Sigmoid colon (tissue), 7 donors: Measurements from ENCODE around the gene HOXD1. TPM values are rescaled to one million over a fixed set of nuclear protein-coding genes. Genes with fewer than 3 reads are reported as not detected.
A peak's percentile ranks its signal among the peaks of the same experiment; 100 is the strongest.

ENCODE experiments used
- DNase-seq: peaks from one replicate; pipeline ENCODE4 v3.0.0-alpha.2; 2019
- H3K27ac ChIP-seq, 4 donors: fragments of 200-600 bp; sonication (generic); one replicate each; pipeline ENCODE4 v1.5.1; 2016 to 2019; ENCODE audit warnings: mild to moderate bottlenecking in 1 of 4
- H3K27me3 ChIP-seq, 3 donors: fragments of 200-600 bp; sonication (generic); one replicate each; pipeline ENCODE4 v1.5.1; 2019; ENCODE audit warnings: mild to moderate bottlenecking in 1 of 3
- H3K36me3 ChIP-seq, 4 donors: fragments of 200-600 bp; sonication (generic); one replicate each; pipeline ENCODE4 v1.5.1; 2016 to 2019
- H3K4me1 ChIP-seq, 4 donors: fragments of 200-600 bp; sonication (generic); one replicate each; pipeline ENCODE4 v1.5.1; 2017 to 2019
- H3K4me3 ChIP-seq, 4 donors: fragments of 200-600 bp; sonication (generic); one replicate each; pipeline ENCODE4 v1.5.1; 2017 to 2019; ENCODE audit warnings: mild to moderate bottlenecking in 2 of 4, moderate library complexity in 1 of 4
- H3K9me3 ChIP-seq, 4 donors: fragments of 200-600 bp in 3 of 4; sonication (generic) in 3 of 4; one replicate each; pipeline versions ENCODE4 v1.5.1 to v1.6.1; 2013 to 2019
- EP300 ChIP-seq, 4 donors: sonication (generic); formaldehyde crosslinking; IDR thresholded peaks; one replicate each; pipeline ENCODE4 v1.6.1; 2017; ENCODE audit warnings: antibody characterized with exemption in 4 of 4
- POLR2A ChIP-seq, 2 donors: fragments of 450-650 bp; IDR thresholded peaks; one replicate each; pipeline ENCODE4 v1.6.1; 2016; ENCODE audit warnings: antibody characterized with exemption in 2 of 2, mild to moderate bottlenecking in 2 of 2, moderate library complexity in 2 of 2
- POLR2AphosphoS5 ChIP-seq, 4 donors: sonication (generic); formaldehyde crosslinking; IDR thresholded peaks; one replicate each; pipeline ENCODE4 v1.6.1; 2017; ENCODE audit warnings: antibody characterized with exemption in 4 of 4
- WGBS, 2 donors: extraction: QIAGEN DNeasy Blood & Tissue Kit; methylation state at CpG; one replicate each; pipeline ENCODE4 v1.1.7; 2013; 5-methylcytosine and 5-hydroxymethylcytosine counted together
- intact Hi-C: fragments of 100-400 bp; cut with DNase I; formaldehyde crosslinking; loops from one replicate; pipeline ENCODE4 v1.15.1; 2023
- polyA plus RNA-seq, 3 donors: library from polyadenylated mRNA; stranded (reverse); fragments of 200-250 nt; gene quantifications; one replicate each; pipeline ENCODE4 v1.2.3, GENCODE V29; 2013
- total RNA-seq, 4 donors: library from RNA; depleted of rRNA; stranded (reverse); fragments of >200 nt; gene quantifications; one replicate each; pipeline ENCODE4 v1.1.0, GENCODE V29; 2016
- TF ChIP-seq, protein P1 (sequence below), 4 experiments: fragments of 450-650 bp in 3 of 4; fragments of 200-600 bp in 1 of 4; IDR thresholded peaks; one replicate each; pipeline ENCODE4 v1.5.1; 2016 to 2019; ENCODE audit warnings: antibody characterized with exemption in 4 of 4, mild to moderate bottlenecking in 3 of 4, moderate library complexity in 2 of 4
- donor health status: healthy with polysubstance abuse.
- donor health status: Bipolar disorder and iron deficiency.
- donor health status: healthy.

The HOXD1 gene
- total and polyA plus RNA-seq, 7 donors: 0.16 to 4.2 (median 1.9) TPM; not detected in 1

GRCh38 chr2:176157499-176158185 lies 30.8 kb upstream of the HOXD1 start:
- peaks cover 0 to 6% (median 0%) of the 10 kb centered on the region in 4 donors for H3K36me3 ChIP-seq
- H3K27me3 ChIP-seq: peaks cover 56 to 99% (median 92%) of the 10 kb centered on the region in 3 donors
- 9 to 18% methylated on average over 43 of the region's 43 CpGs for WGBS, 2 donors
- H3K27ac ChIP-seq: no peak overlapping the region
- H3K9me3 ChIP-seq: no peaks in the 10 kb centered on the region
- H3K4me1 ChIP-seq: peaks cover 0 to 44% (median 35%) of the 10 kb centered on the region in 4 donors
- DNase-seq: no peak
- intact Hi-C loops: no loop called here
- TF ChIP-seq POLR2AphosphoS5 (IDR thresholded peaks at IDR 0.05) (no peak), EP300 (IDR thresholded peaks at IDR 0.05) (no peak), POLR2A (IDR thresholded peaks at IDR 0.05) (no peak)
- TF ChIP-seq, protein P1, sequence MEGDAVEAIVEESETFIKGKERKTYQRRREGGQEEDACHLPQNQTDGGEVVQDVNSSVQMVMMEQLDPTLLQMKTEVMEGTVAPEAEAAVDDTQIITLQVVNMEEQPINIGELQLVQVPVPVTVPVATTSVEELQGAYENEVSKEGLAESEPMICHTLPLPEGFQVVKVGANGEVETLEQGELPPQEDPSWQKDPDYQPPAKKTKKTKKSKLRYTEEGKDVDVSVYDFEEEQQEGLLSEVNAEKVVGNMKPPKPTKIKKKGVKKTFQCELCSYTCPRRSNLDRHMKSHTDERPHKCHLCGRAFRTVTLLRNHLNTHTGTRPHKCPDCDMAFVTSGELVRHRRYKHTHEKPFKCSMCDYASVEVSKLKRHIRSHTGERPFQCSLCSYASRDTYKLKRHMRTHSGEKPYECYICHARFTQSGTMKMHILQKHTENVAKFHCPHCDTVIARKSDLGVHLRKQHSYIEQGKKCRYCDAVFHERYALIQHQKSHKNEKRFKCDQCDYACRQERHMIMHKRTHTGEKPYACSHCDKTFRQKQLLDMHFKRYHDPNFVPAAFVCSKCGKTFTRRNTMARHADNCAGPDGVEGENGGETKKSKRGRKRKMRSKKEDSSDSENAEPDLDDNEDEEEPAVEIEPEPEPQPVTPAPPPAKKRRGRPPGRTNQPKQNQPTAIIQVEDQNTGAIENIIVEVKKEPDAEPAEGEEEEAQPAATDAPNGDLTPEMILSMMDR (IDR thresholded peaks at IDR 0.05): no peak
- peak overlapping the region; percentile 19 to 32 (median 24) for H3K4me3 ChIP-seq

DNA sequence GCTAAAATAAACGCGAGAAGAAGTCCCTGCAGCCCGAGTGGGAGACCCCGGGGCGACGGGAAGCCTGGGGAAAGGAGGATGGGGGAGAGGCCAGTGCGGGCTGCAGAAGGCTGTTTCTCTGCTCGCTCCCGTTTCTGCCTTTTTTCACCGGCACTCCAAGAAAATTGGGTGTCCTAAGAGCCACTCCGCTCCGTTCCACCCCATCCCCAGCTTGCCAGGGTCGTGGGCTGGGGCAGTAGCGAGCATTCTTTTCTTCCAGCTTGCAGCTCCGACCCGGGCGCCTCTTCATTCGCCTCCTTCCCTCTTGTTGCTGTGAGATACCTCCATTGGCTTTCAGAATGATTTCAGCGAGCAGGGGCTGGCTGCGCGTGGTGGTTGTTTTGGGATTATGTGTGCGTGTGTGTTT lies 30.3 kb upstream of the HOXD1 start:
- H3K4me3 ChIP-seq: peak overlapping the region in 1 of 4 donors; percentile 24

GRCh38 chr2:176158855-176159662 lies 29.4 kb upstream of the HOXD1 start:
- Histone ChIP-seq H3K4me1 (peaks cover 0 to 44% (median 38%) of the 10 kb centered on the region in 4 donors), H3K4me3 (no peak overlapping the region), H3K27ac (no peak overlapping the region), H3K9me3 (no peaks in the 10 kb centered on the region), H3K27me3 (peaks cover 69 to 100% (median 95%) of the 10 kb centered on the region in 3 donors), H3K36me3 (no peaks in the 10 kb centered on the region)
- intact Hi-C loops: no loop called here
- WGBS, 2 donors: 22 to 36% methylated on average over 39 of the region's 39 CpGs
- no peak for TF ChIP-seq EP300 (IDR thresholded peaks at IDR 0.05)
- TF ChIP-seq POLR2A (IDR thresholded peaks at IDR 0.05): no peak
- TF ChIP-seq POLR2AphosphoS5 (IDR thresholded peaks at IDR 0.05): no peak
- TF ChIP-seq, protein P1 (IDR thresholded peaks at IDR 0.05): no peak
- no peak for DNase-seq

More for the DNA sequence above, 30.3 kb upstream of the HOXD1 start:
- no peak overlapping the region for H3K27ac ChIP-seq
- 13 to 22% methylated on average over 22 of the region's 22 CpGs for WGBS, 2 donors
- H3K36me3 ChIP-seq: peaks cover 0 to under 1% (median 0%) of the 10 kb centered on the region in 4 donors
- TF ChIP-seq POLR2AphosphoS5 (IDR thresholded peaks at IDR 0.05) (no peak), EP300 (IDR thresholded peaks at IDR 0.05) (no peak), POLR2A (IDR thresholded peaks at IDR 0.05) (no peak)
- TF ChIP-seq, protein P1 (IDR thresholded peaks at IDR 0.05): no peak
- H3K4me1 ChIP-seq: peaks cover 0 to 44% (median 38%) of the 10 kb centered on the region in 4 donors
- H3K9me3 ChIP-seq: no peaks in the 10 kb centered on the region
- DNase-seq: no peak
- peaks cover 62 to 99% (median 93%) of the 10 kb centered on the region in 3 donors for H3K27me3 ChIP-seq
- intact Hi-C loops: no loop called here

DNA sequence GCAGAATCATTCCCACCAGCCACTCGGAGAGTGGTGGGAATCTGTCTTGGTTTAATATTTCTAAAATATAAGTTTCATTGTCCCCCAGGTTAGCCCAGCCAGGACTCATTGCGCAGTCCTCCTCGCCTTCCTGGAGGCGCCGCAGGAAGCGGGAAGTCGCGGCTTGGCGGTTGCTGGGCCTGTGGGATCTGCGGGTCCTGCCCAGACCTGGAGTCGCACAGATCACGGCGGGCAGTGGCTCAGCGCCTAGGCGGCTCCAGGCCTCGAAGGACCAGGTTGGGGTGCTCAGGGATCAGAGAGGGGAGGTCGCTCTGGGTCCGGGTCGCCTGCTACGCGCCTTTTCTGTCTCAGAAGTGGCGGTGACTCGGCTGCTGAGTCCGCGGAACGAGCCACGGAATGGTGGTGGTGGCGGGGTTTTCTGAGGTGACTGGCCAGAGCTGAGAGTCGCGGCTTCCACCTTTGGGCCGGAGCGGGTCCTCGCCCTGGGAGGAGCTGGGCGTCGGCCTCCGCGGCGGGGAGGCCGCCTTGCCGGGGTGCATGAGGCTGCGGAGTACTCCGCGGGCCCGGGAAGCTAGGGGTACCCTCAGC lies 28.7 kb upstream of the HOXD1 start:
- H3K36me3 ChIP-seq: no peaks in the 10 kb centered on the region
- H3K4me1 ChIP-seq: peaks cover 0 to 48% (median 42%) of the 10 kb centered on the region in 4 donors
- H3K4me3 ChIP-seq: peak overlapping the region in 3 of 4 donors; percentile 0 to 28 (median 25)
- DNase-seq: no peak
- intact Hi-C loops: loop anchor here (5.0 kb wide), 1 partner anchor 113 kb away; no protein-coding TSS in a partner anchor
- no peaks in the 10 kb centered on the region for H3K9me3 ChIP-seq
- no peak overlapping the region for H3K27ac ChIP-seq
- peaks cover 75 to 100% (median 98%) of the 10 kb centered on the region in 3 donors for H3K27me3 ChIP-seq
- 34 to 79% methylated on average over 44 of the region's 44 CpGs for WGBS, 2 donors
- TF ChIP-seq, protein P1 (IDR thresholded peaks at IDR 0.05): no peak
- TF ChIP-seq EP300 (IDR thresholded peaks at IDR 0.05): no peak
- no peak for TF ChIP-seq POLR2AphosphoS5 (IDR thresholded peaks at IDR 0.05)
- TF ChIP-seq POLR2A (IDR thresholded peaks at IDR 0.05): no peak
